GM18511 (cell line): ENCODE results near the gene CCR2.
"Not testable (repeated sequence)": the region's sequence is repeated elsewhere in the genome, so short reads cannot be mapped to it uniquely, and the experiment has no call there.

ENCODE experiments used
- ATAC-seq: cut with Tn5 transposase; IDR thresholded peaks from one replicate; pipeline ENCODE4 v1.9.1; 2021; ENCODE audit warnings: mild to moderate bottlenecking, moderate library complexity; ENCODE audit not compliant: unreplicated experiment

Gene CCR2

GRCh38 chr3:46400846-46401245 lies 46.9 kb downstream of the CCR2 start:
- no peak for ATAC-seq

DNA sequence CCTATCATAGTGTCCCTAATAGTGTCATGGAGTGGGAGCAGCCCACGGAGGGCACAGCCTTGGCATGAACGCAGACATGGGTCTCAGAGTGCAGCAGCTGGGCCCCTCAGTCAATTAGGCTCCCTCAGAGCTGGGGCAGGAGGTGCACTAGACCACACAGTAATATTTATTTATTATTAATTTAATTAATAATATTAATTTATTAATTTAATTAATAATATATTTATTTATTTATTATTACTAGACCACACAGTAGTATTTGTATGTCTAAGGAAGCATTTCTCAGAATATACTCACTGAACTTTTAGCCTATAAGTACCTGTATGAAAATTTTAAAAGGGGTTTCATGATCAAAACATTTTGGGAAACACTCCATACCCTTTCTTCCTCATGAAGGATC lies 47.7 kb downstream of the CCR2 start:
- ATAC-seq = no peak

- not testable (repeated sequence) for ATAC-seq
Measured at GRCh38 chr3:46402902-46403301, 49.0 kb downstream of the CCR2 start.

- ATAC-seq = no peak
Measured at GRCh38 chr3:46405301-46406019, 51.5 kb downstream of the CCR2 start.

DNA sequence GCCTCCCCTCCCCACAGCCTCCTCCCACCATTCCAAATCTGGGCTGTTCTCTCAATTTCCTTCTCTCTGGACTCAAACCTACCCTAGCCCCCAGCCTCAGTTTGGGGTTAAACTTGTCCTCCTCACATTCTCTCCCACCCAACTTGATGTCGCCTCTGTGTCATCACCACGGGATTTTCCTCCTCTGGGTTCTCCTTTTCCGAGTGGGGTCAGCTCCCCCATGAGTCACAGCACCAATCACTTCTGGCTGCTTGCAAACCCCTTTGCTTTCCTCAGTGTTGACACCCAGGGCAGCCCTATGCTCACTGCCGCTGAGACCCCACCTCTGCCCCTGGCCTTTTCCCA lies 52.5 kb downstream of the CCR2 start:
- ATAC-seq = no peak

DNA sequence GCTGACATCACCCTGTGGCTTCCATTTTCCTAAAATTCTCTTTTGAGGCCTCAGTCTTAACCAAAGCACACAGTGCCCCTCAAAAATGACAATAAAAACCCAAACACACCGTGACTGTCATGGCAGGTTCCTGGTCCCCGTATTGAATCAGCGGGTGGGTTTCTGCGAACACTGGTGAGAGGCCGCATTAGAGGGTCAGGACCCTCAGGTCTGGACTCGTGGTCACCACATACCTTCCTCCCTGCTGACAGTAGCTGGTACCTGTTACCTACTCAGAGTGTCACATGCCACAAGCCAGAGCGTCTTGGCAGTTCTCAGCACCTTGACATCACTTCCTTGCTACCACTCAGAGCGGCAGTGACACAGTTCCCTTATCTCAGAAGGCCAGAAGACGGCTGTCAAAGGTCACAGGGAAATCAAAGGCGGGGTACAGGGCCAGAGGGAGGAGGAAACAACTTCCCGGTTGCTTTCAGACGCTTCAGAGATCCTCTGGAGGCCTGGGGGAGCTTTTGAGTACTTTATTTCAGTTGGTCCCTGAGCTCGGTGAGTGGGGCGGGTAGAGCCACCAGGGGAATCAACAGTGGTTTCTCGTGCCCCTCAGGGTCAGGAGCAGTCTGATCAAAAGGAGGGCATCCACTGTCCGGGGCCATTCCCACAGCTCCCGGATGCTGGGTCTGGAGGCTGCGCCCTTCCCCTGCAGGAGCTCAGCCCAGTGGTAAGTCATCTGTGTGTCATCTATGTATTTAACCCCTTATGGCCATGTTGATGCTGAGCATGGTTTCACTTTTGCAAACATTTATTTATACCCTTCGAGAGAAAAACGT lies 53.1 kb downstream of the CCR2 start, which contains the start of the genes CCR5AS and CCRL2:
Gene CCR5AS (minus strand): TSS at position 279 of the 824 bp plus-strand sequence.
Gene CCRL2 (plus strand): TSS at position 472 of the 824 bp plus-strand sequence. CDS start 821 bp downstream, outside the sequence.
- no peak for ATAC-seq

DNA sequence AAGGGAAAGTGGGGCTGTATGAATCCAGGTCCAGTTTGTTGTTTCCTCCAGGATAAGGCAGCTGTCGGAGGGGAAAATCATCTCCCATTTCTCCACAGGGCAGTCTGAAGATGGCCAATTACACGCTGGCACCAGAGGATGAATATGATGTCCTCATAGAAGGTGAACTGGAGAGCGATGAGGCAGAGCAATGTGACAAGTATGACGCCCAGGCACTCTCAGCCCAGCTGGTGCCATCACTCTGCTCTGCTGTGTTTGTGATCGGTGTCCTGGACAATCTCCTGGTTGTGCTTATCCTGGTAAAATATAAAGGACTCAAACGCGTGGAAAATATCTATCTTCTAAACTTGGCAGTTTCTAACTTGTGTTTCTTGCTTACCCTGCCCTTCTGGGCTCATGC lies 54.1 kb downstream of the CCR2 start:
- no peak for ATAC-seq

DNA sequence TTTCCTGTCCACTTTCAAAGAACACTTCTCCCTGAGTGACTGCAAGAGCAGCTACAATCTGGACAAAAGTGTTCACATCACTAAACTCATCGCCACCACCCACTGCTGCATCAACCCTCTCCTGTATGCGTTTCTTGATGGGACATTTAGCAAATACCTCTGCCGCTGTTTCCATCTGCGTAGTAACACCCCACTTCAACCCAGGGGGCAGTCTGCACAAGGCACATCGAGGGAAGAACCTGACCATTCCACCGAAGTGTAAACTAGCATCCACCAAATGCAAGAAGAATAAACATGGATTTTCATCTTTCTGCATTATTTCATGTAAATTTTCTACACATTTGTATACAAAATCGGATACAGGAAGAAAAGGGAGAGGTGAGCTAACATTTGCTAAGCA lies 54.9 kb downstream of the CCR2 start:
- ATAC-seq = no peak

DNA sequence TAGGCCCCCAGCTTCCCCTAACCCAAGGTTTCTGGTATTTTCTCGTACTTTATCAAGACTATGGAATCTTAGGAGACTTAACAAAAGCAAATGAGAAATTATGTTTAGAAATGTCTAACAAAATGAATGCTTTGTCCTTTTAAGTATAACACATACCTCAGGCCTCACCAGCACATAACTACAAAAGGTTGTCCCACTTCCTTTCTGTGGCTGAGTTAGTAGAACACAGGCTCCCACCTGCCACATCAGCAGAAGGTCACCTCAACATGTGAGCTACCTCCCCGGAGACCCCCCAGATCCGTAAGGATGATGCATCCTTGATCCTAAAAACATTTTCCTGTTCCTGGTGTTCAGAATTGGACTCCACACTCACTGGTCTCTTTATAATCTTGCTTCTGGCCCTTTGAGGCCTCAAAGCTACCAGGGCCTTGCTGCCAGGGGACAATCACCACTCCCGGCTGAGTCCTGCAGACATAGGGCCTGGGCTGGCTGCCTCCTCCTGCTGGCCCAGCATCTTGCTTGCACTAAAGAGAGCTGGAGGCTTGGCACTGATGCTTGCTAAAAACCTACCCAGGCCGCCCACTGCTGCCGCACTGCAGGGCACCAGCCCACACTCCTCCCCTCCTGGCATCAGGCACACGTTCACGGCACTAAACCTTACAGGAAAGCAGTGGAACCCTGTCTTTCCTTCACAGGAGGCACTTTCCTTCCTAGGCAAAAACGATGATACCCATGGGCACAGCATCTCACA lies 56.0 kb downstream of the CCR2 start:
- ATAC-seq = no peak
